Measurements from ENCODE around the gene ADTRP.

Gene ADTRP

DNA sequence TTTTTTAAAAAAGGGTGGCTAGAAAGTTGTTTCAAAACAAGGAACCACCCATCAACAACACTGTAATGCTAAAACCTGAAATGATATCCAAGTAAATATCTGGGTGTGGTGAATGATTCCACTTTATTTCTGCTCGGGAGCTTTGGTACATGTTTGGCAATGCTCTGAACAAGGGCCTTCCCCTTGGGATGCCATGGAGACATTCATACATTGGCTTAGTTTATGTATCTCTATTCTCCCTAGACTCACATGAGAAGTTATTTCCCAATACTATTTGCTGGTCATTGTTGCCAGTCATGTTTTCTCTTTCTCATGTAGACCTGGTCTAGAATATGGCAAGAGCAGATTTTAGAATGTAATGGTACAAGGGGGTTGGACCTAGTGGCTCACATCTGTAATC, 22.9 kb downstream of the ADTRP start:
- no peak for DNase-seq (ENCODE audit: low spot score)

- peak; percentile 86 for DNase-seq (ENCODE audit: low spot score)
Observed at GRCh38 chr6:11754625-11755271, 23.9 kb downstream of the ADTRP start.

- DNase-seq (ENCODE audit: low spot score) = no peak
Observed at GRCh38 chr6:11753798-11754197, 24.8 kb downstream of the ADTRP start.

- no peak for DNase-seq (ENCODE audit: low spot score)
Observed at GRCh38 chr6:11752360-11752759, 26.2 kb downstream of the ADTRP start.

DNA sequence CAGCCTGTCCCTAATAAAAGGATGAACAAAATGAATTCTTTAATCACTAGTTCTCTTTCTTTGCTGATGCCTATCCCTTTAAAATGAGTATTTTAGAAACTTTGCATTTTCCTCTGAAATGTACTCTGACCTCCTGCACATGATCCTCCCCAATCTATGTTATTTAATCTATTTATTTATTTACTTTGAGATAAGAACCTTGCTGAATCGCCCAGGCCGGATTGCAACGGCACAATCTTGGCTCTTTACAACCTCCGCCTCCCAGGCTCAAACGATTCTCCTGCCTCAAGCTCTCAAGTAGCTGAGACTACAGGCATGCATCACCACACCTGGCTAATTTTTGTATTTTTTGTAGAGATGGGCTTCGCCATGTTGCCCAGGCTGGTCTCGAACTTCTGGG, 27.9 kb downstream of the ADTRP start:
- no peak for DNase-seq (ENCODE audit: low spot score)

- no peak for DNase-seq (ENCODE audit: low spot score)
Observed at GRCh38 chr6:11748591-11749210, 29.9 kb downstream of the ADTRP start.

GRCh38 chr6:11747021-11747420, 31.6 kb downstream of the ADTRP start:
- no peak for DNase-seq (ENCODE audit: low spot score)

GRCh38 chr6:11744753-11745152, 33.9 kb downstream of the ADTRP start:
- no peak for DNase-seq (ENCODE audit: low spot score)

GRCh38 chr6:11744101-11744500, 34.5 kb downstream of the ADTRP start:
- no peak for DNase-seq (ENCODE audit: low spot score)

DNA sequence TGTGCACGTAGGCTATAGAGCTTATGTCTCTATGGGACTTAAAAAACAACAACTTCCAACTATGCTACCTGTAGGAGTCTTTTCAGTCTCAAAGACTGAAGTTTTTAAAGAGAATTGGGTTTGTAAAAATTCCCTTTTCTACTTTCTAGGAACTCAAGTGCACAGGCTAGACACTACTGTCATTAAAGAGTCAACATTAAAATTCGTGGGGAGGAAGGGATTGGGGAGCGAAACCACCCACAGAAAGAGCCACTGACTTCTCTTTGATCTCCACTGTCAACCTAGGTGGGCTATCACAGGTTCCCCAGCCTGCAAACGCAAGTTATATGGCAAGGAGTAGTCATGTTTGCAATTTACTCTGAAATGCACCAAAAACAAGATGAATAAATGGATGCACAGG, 37.7 kb downstream of the ADTRP start:
- no peak for DNase-seq (ENCODE audit: low spot score)

GRCh38 chr6:11738661-11739375, 39.8 kb downstream of the ADTRP start:
- no peak for DNase-seq (ENCODE audit: low spot score)

DNA sequence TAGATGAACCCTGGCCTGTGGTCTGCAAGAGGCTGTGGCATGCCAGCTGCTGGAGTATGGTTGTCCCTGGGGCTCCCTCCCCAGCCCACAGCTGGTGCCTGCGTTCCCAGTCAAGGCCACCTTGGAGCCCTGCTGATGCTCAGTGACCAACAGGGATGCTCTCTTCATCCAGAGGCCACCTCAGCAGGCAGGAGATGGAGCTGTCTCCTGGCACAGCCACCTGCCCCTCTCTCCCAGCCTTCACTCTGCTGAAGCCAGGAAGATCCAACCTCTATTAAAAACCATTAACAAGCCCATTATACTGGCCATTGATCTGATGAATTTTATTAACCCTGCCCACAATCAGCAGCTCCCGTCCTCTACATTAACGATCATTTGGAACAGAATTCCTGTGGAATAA, 40.4 kb downstream of the ADTRP start:
- DNase-seq (ENCODE audit: low spot score) = no peak

- DNase-seq (ENCODE audit: low spot score) = no peak
Observed at GRCh38 chr6:11736601-11737000, 42.0 kb downstream of the ADTRP start.

GRCh38 chr6:11734861-11735613, 43.6 kb downstream of the ADTRP start:
- no peak for DNase-seq (ENCODE audit: low spot score)

DNA sequence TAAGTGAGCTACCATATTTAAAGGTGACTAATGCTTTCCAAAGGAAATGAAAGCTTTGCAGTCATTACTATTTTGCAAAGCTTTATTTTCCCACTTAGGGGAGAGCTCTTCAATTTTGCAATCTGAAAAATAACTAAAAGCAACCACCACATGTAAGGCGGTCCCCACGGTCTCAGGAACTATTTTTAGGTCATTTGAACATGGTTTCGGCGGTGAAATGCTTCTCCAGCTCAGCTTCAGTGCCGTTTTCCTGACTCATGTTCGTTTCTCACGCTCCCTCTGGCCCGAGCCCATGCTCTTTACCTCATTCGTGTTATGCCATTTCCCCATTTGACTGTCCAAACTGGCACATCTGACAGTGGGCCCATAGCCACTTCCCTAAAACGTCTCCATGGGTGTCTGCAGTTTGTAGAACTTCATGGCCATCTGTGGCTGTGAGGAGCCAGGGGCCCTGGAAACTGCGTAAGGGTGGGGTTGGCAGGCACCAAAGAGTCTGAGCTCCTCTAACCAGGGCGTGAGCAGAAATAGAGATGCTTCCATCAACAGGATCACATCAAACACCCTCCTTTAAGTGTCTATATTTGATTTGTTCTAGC, 46.5 kb downstream of the ADTRP start:
- no peak for DNase-seq (ENCODE audit: low spot score)

GRCh38 chr6:11731423-11731822, 47.2 kb downstream of the ADTRP start:
- no peak for DNase-seq (ENCODE audit: low spot score)

GRCh38 chr6:11730641-11731040, 48.0 kb downstream of the ADTRP start:
- DNase-seq (ENCODE audit: low spot score) = no peak

DNA sequence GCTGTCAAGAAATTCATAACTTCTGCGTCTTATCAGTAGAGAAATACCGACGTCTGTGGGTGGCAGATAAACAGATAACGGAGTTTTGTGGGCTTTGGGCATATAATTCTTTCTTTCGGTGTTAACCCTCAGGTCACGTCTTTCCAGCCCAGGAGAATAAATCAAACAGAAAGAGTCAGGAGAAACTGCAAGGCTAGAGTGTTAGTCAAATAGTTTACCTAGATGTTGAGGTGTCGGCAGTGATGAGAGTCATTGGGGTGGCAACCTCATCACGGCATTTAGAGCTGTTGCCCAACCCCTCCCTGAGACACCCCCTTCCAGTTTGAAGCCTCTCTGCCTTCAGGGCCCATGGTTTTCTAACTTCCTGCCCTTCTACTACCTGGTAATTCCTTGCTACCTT, 49.5 kb downstream of the ADTRP start:
- no peak for DNase-seq (ENCODE audit: low spot score)

- DNase-seq (ENCODE audit: low spot score) = no peak
Observed at GRCh38 chr6:11727998-11728961, 50.3 kb downstream of the ADTRP start.

DNA sequence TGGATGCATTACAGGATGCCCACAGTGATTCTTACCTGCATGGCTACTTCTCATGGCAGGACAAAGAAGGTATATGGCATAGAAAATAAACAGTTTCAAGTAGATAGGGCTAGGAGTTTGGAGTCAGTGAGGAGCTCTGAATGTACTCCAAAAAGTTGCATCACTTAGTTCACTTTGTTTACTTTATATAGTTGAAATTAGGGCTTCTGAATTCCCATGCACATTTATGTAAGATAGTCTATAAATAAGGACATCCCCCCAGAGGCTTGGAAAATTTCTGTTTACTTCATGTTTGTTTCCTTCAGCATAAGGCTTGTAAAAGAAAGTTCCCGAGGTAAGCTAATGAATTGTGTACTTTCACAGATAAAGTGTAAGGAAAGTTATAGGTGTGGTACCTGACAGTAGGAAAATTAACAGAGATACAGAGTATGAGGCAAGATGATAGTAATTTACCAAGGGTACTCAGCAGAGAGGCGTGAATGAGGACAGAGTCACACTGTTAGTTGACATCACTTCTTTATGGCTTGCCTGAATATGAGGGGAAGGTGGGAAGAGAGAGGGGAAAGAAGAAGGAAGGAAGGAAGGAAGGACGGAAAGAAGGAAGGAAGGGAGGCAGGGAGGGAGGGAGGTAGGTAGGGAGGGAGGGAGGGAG, 51.1 kb downstream of the ADTRP start:
- no peak for DNase-seq (ENCODE audit: low spot score)

- DNase-seq (ENCODE audit: low spot score) = no peak
Observed at GRCh38 chr6:11724286-11724685, 54.3 kb downstream of the ADTRP start.
